GM18858 (cell line): ENCODE results near the gene TBC1D5.
A peak's percentile ranks its signal among the peaks of the same experiment; 100 is the strongest.

ENCODE experiments used
- ATAC-seq: cut with Tn5 transposase; IDR thresholded peaks from one replicate; pipeline ENCODE4 v1.9.1; 2021; ENCODE audit not compliant: unreplicated experiment

Gene TBC1D5

GRCh38 chr3:17194116-17194515, 548.3 kb downstream of the TBC1D5 start:
- no peak for ATAC-seq

DNA sequence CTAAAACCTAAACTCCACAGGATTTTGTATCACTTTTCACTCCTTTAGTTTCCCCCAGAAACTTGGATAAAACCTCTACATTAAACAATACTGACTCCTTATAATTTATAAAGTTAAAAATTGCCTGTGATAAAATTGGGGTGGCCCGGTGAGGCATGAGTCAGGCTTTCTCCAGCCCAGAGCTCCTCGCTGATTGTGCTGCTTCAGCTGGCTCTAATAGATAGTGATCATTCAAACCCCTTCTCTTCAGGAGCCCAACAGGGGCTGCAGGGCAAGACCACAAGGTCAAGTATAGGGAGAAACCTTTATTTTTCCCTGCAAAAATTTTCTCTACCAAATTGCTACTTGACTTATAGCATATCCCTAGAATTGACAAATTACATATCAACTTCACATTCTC, 549.4 kb downstream of the TBC1D5 start:
- ATAC-seq, result no peak

DNA sequence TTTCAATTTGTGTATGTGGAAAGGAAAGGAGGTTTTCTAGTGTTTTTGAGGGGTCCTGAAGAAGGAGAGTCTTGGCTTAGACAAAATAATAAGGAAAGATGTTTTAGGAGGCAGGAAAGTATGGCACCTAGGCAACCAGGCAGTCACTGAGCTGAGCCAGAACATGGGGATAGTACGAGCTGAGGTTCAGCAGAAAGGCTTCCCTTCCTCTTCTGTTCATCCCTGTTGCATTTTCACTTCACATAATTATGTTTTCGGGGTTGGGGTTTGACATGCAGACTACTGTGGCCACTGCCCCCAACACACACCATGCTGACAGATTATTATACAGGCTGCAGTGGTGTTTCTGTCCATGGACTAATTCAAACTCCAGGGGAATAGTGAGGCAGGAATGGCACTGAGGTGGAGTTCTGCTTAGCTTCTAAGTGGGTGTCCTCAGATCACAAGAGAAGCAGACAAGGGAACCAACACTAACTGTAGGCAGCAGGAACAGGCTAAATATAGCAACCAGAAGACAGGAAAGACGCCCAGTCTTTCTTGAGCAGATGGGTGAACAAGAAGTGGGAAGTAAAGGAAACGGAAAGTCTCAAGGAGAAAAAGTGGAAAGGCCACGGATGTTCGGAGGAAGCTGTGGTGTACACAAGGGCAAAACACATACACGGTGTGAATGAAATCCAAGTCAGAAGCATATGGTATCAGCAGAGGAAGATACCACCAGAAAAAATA, 551.9 kb downstream of the TBC1D5 start:
- no peak for ATAC-seq

- no peak for ATAC-seq
Observed at GRCh38 chr3:17188378-17188777, 554.1 kb downstream of the TBC1D5 start.

DNA sequence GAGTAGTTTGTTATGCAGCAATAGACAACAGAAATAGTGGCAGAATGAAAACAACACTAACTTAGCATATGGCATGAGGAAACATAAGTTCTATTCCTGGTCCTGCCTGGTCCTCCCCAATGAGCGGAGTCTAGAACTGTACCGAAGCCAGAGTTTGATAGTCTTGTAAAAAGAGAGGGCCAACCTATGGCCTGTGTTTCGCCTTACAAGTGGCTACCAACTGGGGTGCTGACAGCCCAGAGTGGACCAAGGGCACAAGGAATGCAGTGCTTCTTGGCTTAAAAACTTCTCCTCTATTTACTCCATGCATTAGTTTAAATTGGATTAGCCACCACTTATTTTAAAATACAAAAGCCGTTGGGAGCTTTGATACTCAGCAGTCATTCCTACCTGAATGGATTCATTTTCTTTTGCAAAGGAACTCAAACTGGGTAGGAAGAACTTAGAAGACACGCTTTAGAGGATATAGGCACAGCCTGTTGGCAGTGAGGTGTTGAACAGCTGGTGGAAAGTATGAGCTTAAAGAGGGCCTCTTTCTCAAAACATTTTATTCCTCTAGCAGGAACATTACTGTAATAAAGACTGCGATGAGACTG, 554.7 kb downstream of the TBC1D5 start:
- no peak for ATAC-seq

DNA sequence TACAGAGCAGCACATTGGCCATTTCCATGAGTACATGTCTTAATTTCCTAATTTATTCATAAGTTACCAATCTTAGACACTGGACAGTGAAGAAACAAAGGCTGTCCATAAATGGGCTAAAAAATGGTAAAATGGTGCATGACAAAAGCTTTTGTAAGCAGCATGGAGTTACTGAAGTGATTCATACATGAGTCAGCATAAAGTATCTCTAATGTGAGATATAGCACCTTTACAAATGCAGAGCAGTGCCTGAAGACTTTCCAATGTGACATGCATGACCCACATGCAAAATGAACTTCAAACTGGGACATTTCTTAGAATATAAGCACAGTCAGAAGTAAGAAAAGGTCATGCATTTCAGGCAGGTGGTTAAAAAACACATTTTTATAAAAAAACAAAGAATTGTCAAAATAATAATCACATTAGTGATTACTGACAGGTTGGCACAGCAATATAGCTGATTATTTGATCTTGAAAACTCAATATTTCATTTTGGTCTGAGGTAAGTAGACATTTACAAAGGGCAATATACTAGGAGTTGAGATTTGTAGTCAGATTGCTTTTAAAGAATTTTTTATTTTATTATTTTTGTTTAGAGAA, 558.4 kb downstream of the TBC1D5 start:
- no peak for ATAC-seq

GRCh38 chr3:17182166-17182565, 560.3 kb downstream of the TBC1D5 start:
- ATAC-seq, result peak; percentile 71

- no peak for ATAC-seq
Observed at GRCh38 chr3:17181413-17181907, 561.0 kb downstream of the TBC1D5 start.

DNA sequence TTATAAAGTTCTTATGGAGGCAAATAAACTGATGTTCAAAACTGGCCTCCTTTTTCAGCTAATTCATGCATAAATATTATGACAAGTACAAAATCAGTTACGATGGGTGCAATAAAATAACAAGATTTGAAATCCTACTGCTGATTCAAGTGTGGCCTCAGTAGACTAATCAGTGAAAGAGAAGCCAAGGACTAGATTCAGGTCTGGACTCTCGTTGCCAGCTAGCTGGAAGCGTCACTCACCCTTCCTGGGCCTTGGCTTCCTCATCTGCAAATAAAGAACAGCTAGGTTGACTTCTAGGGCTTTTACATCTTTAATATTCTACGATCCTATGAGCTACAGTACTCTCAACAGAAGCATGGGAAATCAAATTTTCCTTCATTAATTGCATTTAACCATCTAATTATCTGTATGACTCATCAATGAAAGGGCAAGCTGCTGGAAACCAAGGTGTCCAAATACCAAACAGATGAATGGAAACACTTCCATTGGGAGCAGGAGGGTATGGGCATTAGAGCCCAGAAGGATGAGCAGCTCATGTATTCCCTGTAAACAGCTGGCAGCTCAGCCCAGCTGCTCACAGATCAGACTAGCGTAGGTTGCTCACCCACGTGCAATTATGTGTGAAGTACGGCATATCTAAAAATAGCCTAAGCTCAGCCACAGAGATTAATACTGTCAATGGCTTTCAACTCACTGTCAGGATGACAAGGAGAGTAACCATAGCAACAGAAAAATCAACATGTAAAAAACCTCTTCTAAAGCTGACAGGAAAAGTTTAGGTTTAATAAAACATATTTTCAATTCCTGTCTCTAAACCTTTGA, 562.8 kb downstream of the TBC1D5 start:
- ATAC-seq, result peak; percentile 66

DNA sequence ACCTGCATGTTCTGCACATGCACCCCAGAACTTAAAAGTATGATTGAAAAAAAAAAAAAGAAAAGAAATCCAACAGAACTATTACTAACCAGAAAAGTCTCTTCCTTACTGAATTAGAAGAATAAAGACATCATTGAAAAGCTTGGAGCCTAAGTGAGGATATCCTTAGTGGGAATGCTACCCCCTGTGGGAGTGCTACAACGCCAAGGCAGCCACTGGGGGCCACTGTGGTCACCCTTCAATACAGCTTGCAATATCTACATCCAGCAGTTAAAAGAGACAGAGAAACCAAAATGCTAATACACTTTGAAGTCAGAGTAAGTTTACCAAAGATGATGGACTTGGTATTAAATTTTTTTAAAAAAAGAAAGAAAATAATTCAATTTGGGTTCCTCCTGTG, 565.7 kb downstream of the TBC1D5 start:
- ATAC-seq, result no peak

DNA sequence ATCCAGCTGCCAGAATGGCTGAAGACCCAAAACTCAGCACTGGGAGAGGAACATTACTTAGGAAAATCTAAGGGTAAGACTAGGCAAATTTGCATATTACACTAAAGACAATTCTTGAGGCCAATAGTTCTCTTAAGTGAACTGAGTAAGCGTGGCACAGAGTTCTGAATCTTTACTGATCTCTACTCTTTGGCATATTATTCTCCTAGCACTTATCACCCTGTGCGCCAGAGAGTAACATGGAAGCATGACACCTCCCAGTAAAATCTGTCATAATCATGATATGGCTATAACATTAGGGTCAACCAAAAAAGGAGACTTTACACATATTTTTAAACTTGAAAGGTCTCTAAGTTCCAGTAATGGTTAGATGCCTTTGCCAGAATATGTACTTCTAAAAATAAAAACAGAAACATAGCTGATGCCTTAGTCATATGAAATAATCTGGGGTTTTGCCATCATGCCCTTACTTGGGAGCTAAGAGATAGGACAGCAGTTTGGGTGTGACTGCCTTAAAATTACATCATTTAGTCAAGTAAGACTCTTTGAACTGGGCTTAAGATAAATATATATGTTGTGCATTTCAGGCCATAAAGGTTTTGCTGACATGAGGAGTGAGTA, 567.1 kb downstream of the TBC1D5 start:
- ATAC-seq, result no peak

- ATAC-seq, result no peak
Observed at GRCh38 chr3:17166369-17166768, 576.1 kb downstream of the TBC1D5 start.

GRCh38 chr3:17162116-17162515, 580.3 kb downstream of the TBC1D5 start:
- no peak for ATAC-seq

DNA sequence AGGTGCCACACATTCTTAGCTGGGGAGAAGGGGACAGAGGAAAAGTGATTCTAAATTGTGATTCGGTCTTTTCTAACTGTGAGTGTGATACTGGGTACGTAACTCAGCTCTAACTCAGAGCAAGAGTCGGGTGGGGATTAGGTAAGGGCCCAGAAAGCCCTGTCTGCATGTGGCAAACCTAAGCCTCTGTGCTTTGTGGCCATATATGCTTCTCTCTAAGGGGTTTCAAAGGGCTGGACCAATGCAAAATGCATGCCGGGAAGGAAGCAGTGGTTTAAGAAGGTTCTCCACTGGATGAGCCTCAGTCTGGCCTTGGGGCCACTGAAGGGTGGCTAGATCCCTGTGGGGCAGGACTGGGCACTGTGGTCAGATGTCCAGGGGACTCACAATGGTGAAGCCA, 581.8 kb downstream of the TBC1D5 start:
- no peak for ATAC-seq

GRCh38 chr3:17158941-17159682, 583.3 kb downstream of the TBC1D5 start:
- no peak for ATAC-seq

DNA sequence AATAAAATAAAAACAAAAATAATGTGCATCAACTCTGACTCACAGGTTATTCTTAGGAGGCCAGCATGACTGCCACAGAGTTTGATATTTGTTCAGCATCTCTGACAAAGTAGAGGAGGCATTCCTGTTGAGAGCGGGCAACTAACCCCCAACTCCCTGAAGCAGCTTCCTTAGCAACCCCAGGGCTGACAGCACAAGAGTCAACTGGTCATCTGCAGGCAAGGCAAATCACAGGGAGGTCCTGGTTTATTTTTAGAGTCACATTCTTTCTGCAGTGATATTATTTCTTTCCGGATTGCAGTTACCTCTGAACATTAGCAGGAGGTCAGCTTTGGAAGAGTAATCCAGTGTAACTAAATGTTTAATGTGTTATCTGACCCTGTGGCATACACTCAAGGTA, 584.7 kb downstream of the TBC1D5 start:
- ATAC-seq, result no peak

- no peak for ATAC-seq
Observed at GRCh38 chr3:17156864-17157263, 585.6 kb downstream of the TBC1D5 start.

GRCh38 chr3:17155951-17156350, 586.5 kb downstream of the TBC1D5 start:
- ATAC-seq, result no peak

DNA sequence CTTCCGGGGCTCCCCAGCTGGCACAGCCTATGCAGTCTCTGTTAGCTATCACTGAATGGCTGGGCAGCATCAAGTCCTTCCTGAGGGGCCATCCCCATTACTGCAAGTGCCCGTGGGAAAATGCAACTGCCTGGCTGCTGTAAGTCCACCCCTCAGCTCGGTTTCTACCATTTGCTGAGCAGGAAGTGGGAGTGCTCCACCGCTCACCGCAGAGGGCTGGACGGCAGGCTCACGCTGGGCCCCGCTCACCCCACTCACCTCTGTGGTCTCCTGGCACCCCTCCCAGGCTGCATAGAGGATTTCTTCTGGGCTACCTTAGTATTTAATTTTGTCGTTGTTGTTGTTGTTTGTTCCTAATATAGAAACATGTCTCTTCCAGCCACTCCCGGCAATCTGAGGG, 587.5 kb downstream of the TBC1D5 start:
- no peak for ATAC-seq

- ATAC-seq, result no peak
Observed at GRCh38 chr3:17154221-17154620, 588.2 kb downstream of the TBC1D5 start.
